H1 (cell line): Measurements from ENCODE around the gene ARHGAP32. TPM values are rescaled to one million over a fixed set of nuclear protein-coding genes. Genes with fewer than 3 reads are reported as not detected.

Source experiments
- CTCF ChIA-PET: fragments of 300-600 bp; sonication (Branson Sonifier 250); formaldehyde crosslinking; loops from one replicate; lab custom pipeline; 2021; ENCODE audit not compliant: partially characterized antibody; lab: Charles Lee
- POLR2A ChIA-PET: fragments of 300-600 bp; sonication (Branson Sonifier 250); formaldehyde crosslinking; loops from one replicate; lab custom pipeline; 2021; ENCODE audit warnings: inconsistent platforms; ENCODE audit not compliant: partially characterized antibody; lab: Charles Lee
- DNase-seq, 2 experiments: peaks; one replicate each; pipeline versions ENCODE4 v3.0.0 to v3.0.0-alpha.2; 2010 to 2022; ENCODE audit warnings: low spot score in 2 of 2, low read depth in 1 of 2, mixed read lengths in 1 of 2
- FAIRE-seq: peaks from 2 replicates; lab custom pipeline; 2011; peaks lifted over from hg19 to GRCh38; lab: Jason Lieb, UNC
- H2AFZ ChIP-seq: 2 replicates; pipeline ENCODE4 v1.8.1; 2012; ENCODE audit warnings: low read length, inconsistent platforms
- H2AK5ac ChIP-seq: 2 replicates; pipeline ENCODE4 v1.6.1; 2013; ENCODE audit warnings: low read depth, low read length
- H2BK120ac ChIP-seq: replicated peaks from 2 replicates; pipeline ENCODE3; 2013; ENCODE audit warnings: low read depth, low read length, inconsistent platforms
- H2BK12ac ChIP-seq: 2 replicates; pipeline ENCODE4 v1.6.1; 2013; ENCODE audit warnings: low read depth, low read length
- H2BK15ac ChIP-seq: 2 replicates; pipeline ENCODE4 v1.6.1; 2013; ENCODE audit warnings: low read length
- H2BK20ac ChIP-seq: 2 replicates; pipeline ENCODE4 v1.6.1; 2013; ENCODE audit warnings: low read length
- H2BK5ac ChIP-seq: 2 replicates; pipeline ENCODE4 v1.6.1; 2013; ENCODE audit warnings: low read depth, low read length
- H3K14ac ChIP-seq: 2 replicates; pipeline ENCODE4 v1.6.1; 2013; ENCODE audit warnings: inconsistent platforms; ENCODE audit not compliant: insufficient read length
- H3K18ac ChIP-seq: 2 replicates; pipeline ENCODE4 v1.6.1; 2013; ENCODE audit warnings: low read length; ENCODE audit errors: extremely low read depth
- H3K23ac ChIP-seq: 2 replicates; pipeline ENCODE4 v1.6.1; 2013; ENCODE audit warnings: inconsistent platforms; ENCODE audit not compliant: insufficient read length
- H3K23me2 ChIP-seq: 2 replicates; pipeline ENCODE4 v1.6.1; 2013; ENCODE audit warnings: low read depth, low read length
- H3K27ac ChIP-seq: 2 replicates; pipeline ENCODE4 v1.6.1; 2011; ENCODE audit warnings: low read depth, low read length, inconsistent platforms
- H3K27me3 ChIP-seq, 4 experiments: replicated peaks in 1 of 4; 1 replicate in 1 of 4; 2 replicates in 3 of 4; pipeline versions ENCODE4 v1.6.1 to v1.8.1; 2011 to 2013; ENCODE audit warnings: low read length in 3 of 4, mild to moderate bottlenecking in 3 of 4, inconsistent platforms in 2 of 4, mixed read lengths in 2 of 4, moderate library complexity in 1 of 4; ENCODE audit not compliant: control insufficient read depth in 3 of 4, insufficient read depth in 3 of 4; ENCODE audit errors: extremely low read depth in 1 of 4
- H3K36me3 ChIP-seq, 4 experiments: 2 replicates each; pipeline versions ENCODE4 v1.6.1 to v1.8.1; 2011 to 2013; ENCODE audit warnings: mild to moderate bottlenecking in 4 of 4, low read length in 3 of 4, moderate library complexity in 2 of 4, control low read depth in 1 of 4, inconsistent platforms in 1 of 4; ENCODE audit not compliant: insufficient read depth in 4 of 4, control insufficient read depth in 2 of 4
- H3K4ac ChIP-seq: replicated peaks from 2 replicates; pipeline ENCODE3; 2013; ENCODE audit warnings: low read length, low read depth, mixed read lengths, inconsistent platforms; ENCODE audit not compliant: insufficient read length
- H3K4me1 ChIP-seq, 4 experiments: replicated peaks in 1 of 4; 1 replicate in 1 of 4; 2 replicates in 3 of 4; pipeline versions ENCODE4 v1.6.1 to v1.8.1; 2011 to 2013; ENCODE audit warnings: low read length in 3 of 4, inconsistent platforms in 2 of 4, mixed read lengths in 1 of 4; ENCODE audit not compliant: insufficient read depth in 4 of 4, control insufficient read depth in 3 of 4
- H3K4me2 ChIP-seq, 2 experiments: 2 replicates each; pipeline versions ENCODE4 v1.6.1 to v1.8.1; 2011 to 2013; ENCODE audit warnings: low read depth in 2 of 2, low read length in 2 of 2, control low read depth in 1 of 2, inconsistent platforms in 1 of 2, mild to moderate bottlenecking in 1 of 2; ENCODE audit not compliant: insufficient read depth in 1 of 2
- H3K4me3 ChIP-seq, 4 experiments: fragments of 200-600, 300-600 bp in 1 of 4; sonication (generic), shearing (Covaris generic), sonication (Bioruptor Twin) in 1 of 4; 2 replicates each; pipeline versions ENCODE4 v1.5.1 to v1.8.1; 2011 to 2016; ENCODE audit warnings: low read length in 4 of 4, low read depth in 3 of 4, control low read depth in 2 of 4, inconsistent platforms in 2 of 4, mild to moderate bottlenecking in 2 of 4, mixed read lengths in 1 of 4, moderate library complexity in 1 of 4; ENCODE audit not compliant: insufficient read depth in 2 of 4; ENCODE audit errors: extremely low read depth in 1 of 4
- H3K56ac ChIP-seq: replicated peaks from 2 replicates; pipeline ENCODE3; 2013; ENCODE audit warnings: low read depth, mild to moderate bottlenecking, mixed read lengths, low read length, inconsistent platforms; ENCODE audit not compliant: insufficient read length
- H3K79me1 ChIP-seq: 2 replicates; pipeline ENCODE4 v1.6.1; 2013; ENCODE audit warnings: low read depth, low read length, control low read depth
- H3K79me2 ChIP-seq, 2 experiments: 2 replicates each; pipeline versions ENCODE4 v1.6.1 to v1.8.1; 2012 to 2013; ENCODE audit warnings: low read length in 2 of 2, mild to moderate bottlenecking in 2 of 2, inconsistent platforms in 1 of 2; ENCODE audit not compliant: insufficient read depth in 2 of 2, control insufficient read depth in 1 of 2
- H3K9ac ChIP-seq, 4 experiments: replicated peaks in 1 of 4; 1 replicate in 1 of 4; 2 replicates in 3 of 4; pipeline versions ENCODE4 v1.6.1 to v1.8.1; 2011 to 2013; ENCODE audit warnings: low read depth in 3 of 4, low read length in 3 of 4, control low read depth in 2 of 4, mild to moderate bottlenecking in 2 of 4, moderate library complexity in 2 of 4, inconsistent platforms in 1 of 4; ENCODE audit errors: extremely low read depth in 1 of 4
- H3K9me3 ChIP-seq, 2 experiments: 2 replicates each; pipeline versions ENCODE4 v1.6.1 to v1.8.1; 2012 to 2013; ENCODE audit warnings: mild to moderate bottlenecking in 2 of 2, moderate library complexity in 2 of 2, control low read depth in 1 of 2, inconsistent platforms in 1 of 2, low read depth in 1 of 2, low read length in 1 of 2, mixed read lengths in 1 of 2; ENCODE audit not compliant: insufficient read depth in 2 of 2
- H4K20me1 ChIP-seq, 2 experiments: replicated peaks in 1 of 2; 2 replicates each; pipeline versions ENCODE3 to v1.8.1; 2011 to 2013; ENCODE audit warnings: inconsistent platforms in 2 of 2, low read length in 2 of 2, mild to moderate bottlenecking in 1 of 2; ENCODE audit not compliant: insufficient read depth in 2 of 2, control insufficient read depth in 1 of 2
- H4K5ac ChIP-seq: 2 replicates; pipeline ENCODE4 v1.6.1; 2013; ENCODE audit warnings: low read length, low read depth, mixed read lengths, inconsistent platforms; ENCODE audit not compliant: insufficient read length
- H4K8ac ChIP-seq: 2 replicates; pipeline ENCODE4 v1.8.0; 2013; ENCODE audit warnings: mild to moderate bottlenecking, moderate library complexity, low read length, inconsistent platforms; ENCODE audit not compliant: insufficient read depth; ENCODE audit errors: extremely low read depth
- H4K91ac ChIP-seq: replicated peaks from 2 replicates; pipeline ENCODE3; 2013; ENCODE audit warnings: low read length, mixed read lengths, inconsistent platforms; ENCODE audit not compliant: insufficient read length
- FOSL1 ChIP-seq: IDR thresholded peaks from 2 replicates; pipeline ENCODE4 v1.6.1; 2011; ENCODE audit warnings: mild to moderate bottlenecking, low read depth, low read length, moderate library complexity; ENCODE audit not compliant: insufficient read depth
- HDAC2 ChIP-seq, 2 experiments: fragments of 300-600 bp in 1 of 2; sonication (generic) in 1 of 2; IDR thresholded peaks; 2 replicates each; pipeline ENCODE4 v1.6.1; 2011 to 2012; ENCODE audit warnings: low read depth in 2 of 2, low read length in 2 of 2, mild to moderate bottlenecking in 2 of 2, moderate library complexity in 2 of 2, borderline replicate concordance in 1 of 2, inconsistent platforms in 1 of 2
- KDM1A ChIP-seq: fragments of 200-600, 300-600 bp; sonication (generic); IDR thresholded peaks from 2 replicates; pipeline ENCODE4 v1.7.1; 2016; ENCODE audit warnings: mild to moderate bottlenecking, low read length, borderline replicate concordance
- PHF8 ChIP-seq: fragments of 200-600 bp; sonication (generic); conservative IDR thresholded peaks from 2 replicates; pipeline ENCODE4 v1.7.1; 2012; ENCODE audit warnings: low read depth, mild to moderate bottlenecking, inconsistent platforms, low read length, moderate library complexity
- POLR2AphosphoS5 ChIP-seq: IDR thresholded peaks from 2 replicates; pipeline ENCODE4 v1.6.1; 2011; ENCODE audit warnings: low read depth, low read length
- POU5F1 ChIP-seq: IDR thresholded peaks from 2 replicates; pipeline ENCODE4 v1.6.1; 2011; ENCODE audit warnings: low read depth, mild to moderate bottlenecking, low read length, moderate library complexity
- RBBP5 ChIP-seq: IDR thresholded peaks from 2 replicates; pipeline ENCODE4 v1.7.1; 2012; ENCODE audit warnings: low read depth, mild to moderate bottlenecking, inconsistent platforms, low read length, moderate library complexity, borderline replicate concordance
- SAP30 ChIP-seq: fragments of 300-600 bp; sonication (generic); IDR thresholded peaks from 2 replicates; pipeline ENCODE4 v1.7.1; 2012; ENCODE audit warnings: low read length, moderate library complexity, mild to moderate bottlenecking, inconsistent platforms; ENCODE audit not compliant: insufficient read depth, insufficient replicate concordance
- SIN3A ChIP-seq, 2 experiments: IDR thresholded peaks in 1 of 2; conservative IDR thresholded peaks in 1 of 2; 2 replicates each; pipeline ENCODE4 v1.6.1; 2011 to 2012; ENCODE audit warnings: low read length in 2 of 2, improper control_type of control experiment in 1 of 2, low read depth in 1 of 2, mild to moderate bottlenecking in 1 of 2
- SIRT6 ChIP-seq: IDR thresholded peaks from one replicate; pipeline ENCODE4 v1.7.1; 2012; ENCODE audit warnings: low read length, inconsistent platforms
- WGBS, 2 experiments: shearing (Covaris generic) in 1 of 2; methylation state at CpG; one replicate each; pipeline versions ENCODE4 v1.1.6 to v1.1.7; 2013 to 2015; ENCODE audit warnings: low lambda C conversion rate in 2 of 2, mixed read lengths in 2 of 2, inconsistent platforms in 1 of 2, low coverage in 1 of 2, missing lambda C conversion rate in 1 of 2; ENCODE audit not compliant: insufficient replicate concordance in 2 of 2, insufficient coverage in 1 of 2, insufficient read length in 1 of 2; ENCODE audit errors: extremely low coverage in 1 of 2, missing lambda C conversion rate in 1 of 2; 5-methylcytosine and 5-hydroxymethylcytosine counted together
- polyA plus RNA-seq, 7 experiments: library from polyadenylated mRNA; depleted of rRNA in 3 of 7; stranded (reverse) in 5 of 7; unstranded in 2 of 7; fragments of >200 nt in 5 of 7; fragments of 200-250 nt in 2 of 7; gene quantifications; 1 replicate in 5 of 7; 2 replicates in 1 of 7; 4 replicates in 1 of 7; pipeline versions ENCODE4 v1.2.1 to v1.2.3, GENCODE V29; 2011 to 2013; ENCODE audit warnings: missing spikeins in 2 of 7, mixed read lengths in 2 of 7
- total RNA-seq: library from RNA; stranded (reverse); fragmentation: NEBNext Ultra II Directional; extraction: Animal tissue kit (Norgen Biotek cat#: 25700); gene quantifications from 2 replicates; pipeline ENCODE4 v1.2.1, GENCODE V29; 2021
- TF ChIP-seq, protein P1 (sequence below): IDR thresholded peaks from 2 replicates; pipeline ENCODE4 v1.6.1; 2011; ENCODE audit warnings: low read depth, mild to moderate bottlenecking, low read length; ENCODE audit not compliant: insufficient read depth

The ARHGAP32 gene
- total and polyA plus RNA-seq, 2 of the 8 experiments (the other 6 are each of a cell fraction or from before 2014, with no cell fraction given): 13.7 to 30.0 TPM

DNA sequence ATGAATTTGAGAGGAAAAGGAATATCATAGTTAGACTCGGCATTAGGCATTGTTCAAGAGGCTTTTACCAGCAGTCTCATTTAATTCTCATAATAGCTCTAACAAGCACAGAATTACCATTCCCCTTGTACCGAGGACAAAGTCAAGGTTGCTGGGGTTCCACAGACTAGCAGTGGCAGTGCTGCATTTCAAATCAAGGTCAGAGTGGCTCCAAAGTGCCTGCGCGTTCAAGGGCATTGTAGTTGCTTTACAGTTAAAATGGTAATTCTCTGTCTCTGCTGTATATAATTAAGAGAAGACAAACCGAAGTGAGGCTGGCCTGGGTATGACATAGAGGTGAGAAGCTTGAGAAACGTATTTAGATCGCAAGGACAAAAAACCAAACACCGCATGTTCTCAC is 209.1 kb downstream of the ARHGAP32 start:
- H3K4me2 ChIP-seq: no peak overlapping the region

More for the DNA sequence above, 209.1 kb downstream of the ARHGAP32 start:
- no peak overlapping the region for H3K23ac ChIP-seq
- no peak overlapping the region for H3K4ac ChIP-seq
- no peak overlapping the region for H2BK20ac ChIP-seq
- H2BK15ac ChIP-seq: no peak overlapping the region
- DNase-seq (no peak), FAIRE-seq (no peak)
- no peak overlapping the region for H4K91ac ChIP-seq
- H3K36me3 ChIP-seq: peaks cover 0 to 10% (median 2%) of the 10 kb centered on the region in 4 experiments; a peak in 3 of 8 replicates
- H3K27ac ChIP-seq: no peak overlapping the region
- H3K56ac ChIP-seq: no peak overlapping the region
- no peaks in the 10 kb centered on the region for H3K9me3 ChIP-seq
- H3K23me2 ChIP-seq: no peaks in the 10 kb centered on the region; the same call in 1 of the 2 replicates
- POLR2A ChIA-PET: no interaction called here
- H2BK120ac ChIP-seq: no peak overlapping the region
- no peaks in the 10 kb centered on the region for H4K20me1 ChIP-seq
- no peaks in the 10 kb centered on the region for H3K79me1 ChIP-seq
- 91% methylated on average over 8 of the region's 8 CpGs; no CpG with 5 or more reads in 1 of the 2 experiments for WGBS, 2 experiments
- H2AFZ ChIP-seq: no peak overlapping the region
- no peak overlapping the region for H3K18ac ChIP-seq
- H3K4me3 ChIP-seq: no peak overlapping the region
- H3K4me1 ChIP-seq: no peaks in the 10 kb centered on the region
- no peak for TF ChIP-seq KDM1A
- no peak for TF ChIP-seq POU5F1
- TF ChIP-seq SIRT6: no peak
- no peak for TF ChIP-seq RBBP5
- TF ChIP-seq SIN3A (conservative IDR thresholded peaks at IDR 0.05 in 1 of 2, IDR thresholded peaks at IDR 0.05 in 1 of 2; ENCODE audit: low read depth in 1 of 2, low read length in 2 of 2): no peak
- TF ChIP-seq SAP30: no peak
- TF ChIP-seq FOSL1: no peak
- TF ChIP-seq HDAC2 (IDR thresholded peaks at IDR 0.05; ENCODE audit: borderline replicate concordance in 1 of 2, low read depth in 2 of 2, low read length in 2 of 2): no peak
- TF ChIP-seq PHF8: no peak
- TF ChIP-seq, protein P1, sequence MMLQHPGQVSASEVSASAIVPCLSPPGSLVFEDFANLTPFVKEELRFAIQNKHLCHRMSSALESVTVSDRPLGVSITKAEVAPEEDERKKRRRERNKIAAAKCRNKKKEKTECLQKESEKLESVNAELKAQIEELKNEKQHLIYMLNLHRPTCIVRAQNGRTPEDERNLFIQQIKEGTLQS: no peak
- TF ChIP-seq POLR2AphosphoS5: no peak
- H4K5ac ChIP-seq: no peak overlapping the region
- no peak overlapping the region for H4K8ac ChIP-seq
- H3K9ac ChIP-seq: no peak overlapping the region
- no peak overlapping the region for H2AK5ac ChIP-seq
- no peaks in the 10 kb centered on the region for H3K27me3 ChIP-seq
- H3K79me2 ChIP-seq: no peaks in the 10 kb centered on the region
- CTCF ChIA-PET: interaction anchor here (0.9 kb wide), 1 partner anchor 95 kb away, joined by 3 read pairs; no protein-coding TSS in a partner anchor
- H3K14ac ChIP-seq: no peak overlapping the region
- H2BK12ac ChIP-seq: no peak overlapping the region
- H2BK5ac ChIP-seq: no peak overlapping the region
